Body of pancreas (tissue), 4 donors: ENCODE results near the gene ARID1B. TPM values are rescaled to one million over a fixed set of nuclear protein-coding genes. Genes with fewer than 3 reads are reported as not detected.

ENCODE experiments used
- ATAC-seq: fragments of 150-250 bp; one replicate; pipeline ENCODE4 v1.9.1; 2016
- DNase-seq, 4 donors: peaks; one replicate each; pipeline ENCODE4 v3.0.0-alpha.2; 2019
- H3K27ac ChIP-seq, 4 donors: fragments of 200-600 bp; sonication (generic); 1 replicate in 3 of 4; 2 replicates in 1 of 4; pipeline versions ENCODE4 v1.5.1 to v1.6.1; 2016 to 2019; ENCODE audit warnings: mild to moderate bottlenecking in 1 of 4, mixed read lengths in 1 of 4, moderate library complexity in 1 of 4
- H3K27me3 ChIP-seq, 2 donors: fragments of 200-600 bp; sonication (generic); one replicate each; pipeline ENCODE4 v1.6.0; 2016; ENCODE audit warnings: mild to moderate bottlenecking in 1 of 2
- H3K36me3 ChIP-seq, 2 donors: fragments of 200-600 bp; sonication (generic); replicated peaks in 1 of 2; 2 replicates each; pipeline ENCODE4 v1.5.1; 2016; ENCODE audit warnings: low read depth in 2 of 2; ENCODE audit not compliant: insufficient read depth in 1 of 2
- H3K4me1 ChIP-seq: fragments of 200-600 bp; sonication (generic); one replicate; pipeline ENCODE4 v1.6.0; 2016
- H3K4me3 ChIP-seq, 2 donors: fragments of 200-600 bp; sonication (generic); 1 replicate in 1 of 2; 2 replicates in 1 of 2; pipeline ENCODE4 v1.5.1; 2016 to 2019
- H3K9me3 ChIP-seq, 3 donors: fragments of 200-600 bp; sonication (generic); 1 replicate in 2 of 3; 2 replicates in 1 of 3; pipeline ENCODE4 v1.5.1; 2016
- CTCF ChIP-seq, 7 experiments: fragments of 450-650 bp in 4 of 7; fragments of 200-600 bp in 3 of 7; sonication (generic) in 3 of 7; IDR thresholded peaks; one replicate each; pipeline ENCODE4 v1.5.1; 2016 to 2019; ENCODE audit warnings: antibody characterized with exemption in 7 of 7
- POLR2A ChIP-seq, 3 donors: fragments of 450-650 bp; IDR thresholded peaks; one replicate each; pipeline ENCODE4 v1.6.1; 2016; ENCODE audit warnings: antibody characterized with exemption in 3 of 3, mild to moderate bottlenecking in 2 of 3
- WGBS, 2 donors: methylation state at CpG; one replicate each; pipeline ENCODE4 v1.1.5; 2017; 5-methylcytosine and 5-hydroxymethylcytosine counted together
- intact Hi-C: fragments of 100-400 bp; cut with DNase I; formaldehyde crosslinking; loops from one replicate; pipeline ENCODE4 v1.15.1; 2023
- total RNA-seq, 2 donors: library from RNA; depleted of rRNA; stranded (reverse); fragments of >200 nt; gene quantifications; one replicate each; pipeline ENCODE4 v1.1.0, GENCODE V29; 2016

The ARID1B gene
- total RNA-seq, 2 donors from 2014 or later: 71.5 to 85.1 TPM

- Histone ChIP-seq H3K27ac (peak overlapping the region in 1 of 4 donors; percentile 4), H3K4me3 (no peak overlapping the region), H3K9me3 (no peaks in the 10 kb centered on the region), H3K36me3 (no peaks in the 10 kb centered on the region), H3K4me1 (peaks cover 40% of the 10 kb centered on the region), H3K27me3 (no peaks in the 10 kb centered on the region)
- intact Hi-C loops: no loop called here
- DNase-seq (no peak), ATAC-seq (no peak)
- TF ChIP-seq POLR2A (IDR thresholded peaks at IDR 0.05): no peak
- no peak for TF ChIP-seq CTCF (IDR thresholded peaks at IDR 0.05)
- WGBS, 2 donors: 63 to 72% methylated on average over 10 of the region's 10 CpGs
Observed at GRCh38 chr6:156873654-156874380, 96.6 kb downstream of the ARID1B start.

- DNase-seq (no peak), ATAC-seq (no peak)
- peaks cover 40% of the 10 kb centered on the region for H3K4me1 ChIP-seq
- H3K4me3 ChIP-seq: no peak overlapping the region
- TF ChIP-seq CTCF (IDR thresholded peaks at IDR 0.05) (no peak), POLR2A (IDR thresholded peaks at IDR 0.05) (no peak)
- H3K27me3 ChIP-seq: no peaks in the 10 kb centered on the region
- no peaks in the 10 kb centered on the region for H3K36me3 ChIP-seq
- no peaks in the 10 kb centered on the region for H3K9me3 ChIP-seq
- 74 to 75% methylated on average over 2 of the region's 2 CpGs for WGBS, 2 donors
- H3K27ac ChIP-seq: no peak overlapping the region
- intact Hi-C loops: no loop called here
Observed at GRCh38 chr6:156875062-156875461, 97.9 kb downstream of the ARID1B start.

- H3K36me3 ChIP-seq: no peaks in the 10 kb centered on the region
- H3K27me3 ChIP-seq: no peaks in the 10 kb centered on the region
- H3K27ac ChIP-seq: no peak overlapping the region
- peaks cover 44% of the 10 kb centered on the region for H3K4me1 ChIP-seq
- ATAC-seq (peak; percentile 36), DNase-seq (peak in 3 of 4 donors; percentile 46 to 70 (median 46))
- 58 to 62% methylated on average over 11 of the region's 11 CpGs for WGBS, 2 donors
- TF ChIP-seq POLR2A (IDR thresholded peaks at IDR 0.05): no peak
- peak in 4 of 7 experiments; percentile 10 to 41 (median 22) for TF ChIP-seq CTCF (IDR thresholded peaks at IDR 0.05)
- H3K4me3 ChIP-seq: no peak overlapping the region
- no peaks in the 10 kb centered on the region for H3K9me3 ChIP-seq
- intact Hi-C loops: no loop called here
Observed at GRCh38 chr6:156876302-156876701, 99.1 kb downstream of the ARID1B start.

- peak; percentile 59 to 79 (median 76) for DNase-seq
- Histone ChIP-seq H3K4me1 (peaks cover 48% of the 10 kb centered on the region), H3K36me3 (no peaks in the 10 kb centered on the region), H3K9me3 (no peaks in the 10 kb centered on the region), H3K4me3 (no peak overlapping the region), H3K27me3 (no peaks in the 10 kb centered on the region), H3K27ac (peak overlapping the region in 1 of 4 donors; percentile 19)
- 57 to 61% methylated on average over 10 of the region's 10 CpGs for WGBS, 2 donors
- peak; percentile 67 for ATAC-seq
- TF ChIP-seq CTCF (IDR thresholded peaks at IDR 0.05) (no peak), POLR2A (IDR thresholded peaks at IDR 0.05) (no peak)
- intact Hi-C loops: no loop called here
Observed at GRCh38 chr6:156877126-156877863, 100.1 kb downstream of the ARID1B start.
